ENCODE measurements around the gene TPTE2. TPM values are rescaled to one million over a fixed set of nuclear protein-coding genes. Genes with fewer than 3 reads are reported as not detected.

The TPTE2 gene
- total RNA-seq, 2 donors from 2014 or later, result 1.1 TPM; not detected in 1

- DNase-seq (ENCODE audit: low spot score), result no peak
- H3K9me3 ChIP-seq, result no peaks in the 10 kb centered on the region
- no peaks in the 10 kb centered on the region for H3K27me3 ChIP-seq (replicated peaks; ENCODE audit: insufficient read depth)
- H3K36me3 ChIP-seq, result no peaks in the 10 kb centered on the region
- no peaks in the 10 kb centered on the region for H3K4me1 ChIP-seq (replicated peaks)
- no peak for TF ChIP-seq POLR2A (IDR thresholded peaks at IDR 0.05)
- no peak for TF ChIP-seq CTCF (IDR thresholded peaks at IDR 0.05)
- no peak for TF ChIP-seq POLR2AphosphoS5 (IDR thresholded peaks at IDR 0.05)
- no peak overlapping the region for H3K4me3 ChIP-seq
- H3K27ac ChIP-seq, result no peak overlapping the region
- WGBS, result 82% methylated on average over 30 of the region's 30 CpGs
- intact Hi-C loops (cut with DNase I), result no loop called here
Measured at GRCh38 chr13:19382111-19382510, 179.2 kb downstream of the TPTE2 start.

Other genes with a start within 250 kb of the TPTE2 start
- 10 to 100 TPM; 24.3 to 30.5 TPM for gene MPHOSPH8, start 72.1 kb upstream of the TPTE2 start, total RNA-seq
- 10 to 100 TPM; 48.7 to 90.4 TPM for gene PSPC1, start 221.4 kb upstream of the TPTE2 start, total RNA-seq

All from prostate gland (tissue), 2 donors.